ENCODE results near the gene LDLRAD4. TPM values are rescaled to one million over a fixed set of nuclear protein-coding genes. Genes with fewer than 3 reads are reported as not detected.

Gene LDLRAD4
- polyA plus RNA-seq: 10 to 100 TPM in 1 of 3 donors, 1 to 10 TPM in 2; 4.8 to 11.3 (median 9.6) TPM

GRCh38 chr18:13218368-13218991 is at the start of gene LDLRAD4:
Gene LDLRAD4, plus strand, starts transcription at chr18:13218760.
- no peak for DNase-seq
- peak within 1 kb of the TSS; percentile 10 to 53 (median 41) for H3K4me3 Mint-ChIP-seq
- peaks cover 14 to 30% (median 15%) of the 10 kb centered on the region in 3 donors for H3K27me3 Mint-ChIP-seq (ENCODE audit: low read depth in 3 of 3)
- H3K27ac Mint-ChIP-seq: no peak within 1 kb of the TSS
- peaks cover 9 to 16% of the 10 kb centered on the region in 2 donors for H3K4me1 Mint-ChIP-seq
- peaks cover 0 to 3% (median 3%) of the 10 kb centered on the region in 3 donors for H3K36me3 Mint-ChIP-seq
- no peaks in the 10 kb centered on the region for H3K9me3 Mint-ChIP-seq

GRCh38 chr18:13173578-13174145 is 44.9 kb upstream of the LDLRAD4 start:
- Mint-ChIP-seq H3K4me3 (no peak overlapping the region), H3K36me3 (no peaks in the 10 kb centered on the region), H3K27ac (no peak overlapping the region), H3K27me3 (ENCODE audit: low read depth in 3 of 3) (peaks cover 3 to 11% (median 4%) of the 10 kb centered on the region in 3 donors), H3K4me1 (peaks cover 0 to 4% of the 10 kb centered on the region in 2 donors), H3K9me3 (no peaks in the 10 kb centered on the region)
- DNase-seq: no peak

GRCh38 chr18:13175266-13175665 is 43.3 kb upstream of the LDLRAD4 start:
- Mint-ChIP-seq H3K9me3 (no peaks in the 10 kb centered on the region), H3K27ac (no peak overlapping the region), H3K27me3 (ENCODE audit: low read depth in 3 of 3) (peaks cover 0 to 4% (median 3%) of the 10 kb centered on the region in 3 donors), H3K4me1 (peaks cover 0 to 4% of the 10 kb centered on the region in 2 donors), H3K36me3 (no peaks in the 10 kb centered on the region), H3K4me3 (no peak overlapping the region)
- DNase-seq: no peak

- DNase-seq: no peak
- Mint-ChIP-seq H3K4me3 (no peak overlapping the region), H3K4me1 (peaks cover 0 to 4% of the 10 kb centered on the region in 2 donors), H3K36me3 (no peaks in the 10 kb centered on the region), H3K9me3 (no peaks in the 10 kb centered on the region), H3K27ac (no peak overlapping the region), H3K27me3 (ENCODE audit: low read depth in 3 of 3) (peaks cover 0 to 4% (median 3%) of the 10 kb centered on the region in 3 donors)
Measured at GRCh38 chr18:13175754-13176210, 42.8 kb upstream of the LDLRAD4 start.

- peak overlapping the region in 4 of 5 donors; percentile 12 to 74 (median 46) for H3K4me3 Mint-ChIP-seq
- H3K36me3 Mint-ChIP-seq: no peaks in the 10 kb centered on the region
- no peak for DNase-seq
- peaks cover 0 to 4% of the 10 kb centered on the region in 2 donors for H3K4me1 Mint-ChIP-seq
- H3K27ac Mint-ChIP-seq: peak overlapping the region in 1 of 6 donors; percentile 33
- peaks cover 0 to 4% (median 2%) of the 10 kb centered on the region in 3 donors for H3K27me3 Mint-ChIP-seq (ENCODE audit: low read depth in 3 of 3)
- H3K9me3 Mint-ChIP-seq: no peaks in the 10 kb centered on the region
Measured at GRCh38 chr18:13176847-13177246, 41.7 kb upstream of the LDLRAD4 start.

GRCh38 chr18:13178197-13178596 is 40.4 kb upstream of the LDLRAD4 start:
- Mint-ChIP-seq H3K4me3 (no peak overlapping the region), H3K36me3 (no peaks in the 10 kb centered on the region), H3K27ac (no peak overlapping the region), H3K27me3 (ENCODE audit: low read depth in 3 of 3) (peaks cover 2 to 5% (median 4%) of the 10 kb centered on the region in 3 donors), H3K4me1 (peaks cover 0 to 4% of the 10 kb centered on the region in 2 donors), H3K9me3 (no peaks in the 10 kb centered on the region)
- no peak for DNase-seq

GRCh38 chr18:13178976-13179375 is 39.6 kb upstream of the LDLRAD4 start:
- H3K27me3 Mint-ChIP-seq (ENCODE audit: low read depth in 3 of 3): peaks cover 0 to 5% (median 4%) of the 10 kb centered on the region in 3 donors
- H3K4me1 Mint-ChIP-seq: peaks cover 0 to 4% of the 10 kb centered on the region in 2 donors
- no peak for DNase-seq
- H3K9me3 Mint-ChIP-seq: no peaks in the 10 kb centered on the region
- H3K4me3 Mint-ChIP-seq: no peak overlapping the region
- no peaks in the 10 kb centered on the region for H3K36me3 Mint-ChIP-seq
- no peak overlapping the region for H3K27ac Mint-ChIP-seq

GRCh38 chr18:13179566-13180113 is 38.9 kb upstream of the LDLRAD4 start:
- peaks cover 0 to 4% of the 10 kb centered on the region in 2 donors for H3K4me1 Mint-ChIP-seq
- H3K36me3 Mint-ChIP-seq: no peaks in the 10 kb centered on the region
- H3K4me3 Mint-ChIP-seq: no peak overlapping the region
- H3K27ac Mint-ChIP-seq: no peak overlapping the region
- peaks cover 0 to 5% (median 4%) of the 10 kb centered on the region in 3 donors for H3K27me3 Mint-ChIP-seq (ENCODE audit: low read depth in 3 of 3)
- DNase-seq: no peak
- H3K9me3 Mint-ChIP-seq: no peaks in the 10 kb centered on the region

- H3K36me3 Mint-ChIP-seq: no peaks in the 10 kb centered on the region
- no peak overlapping the region for H3K27ac Mint-ChIP-seq
- DNase-seq: no peak
- H3K4me1 Mint-ChIP-seq: peaks cover 0 to 4% of the 10 kb centered on the region in 2 donors
- H3K9me3 Mint-ChIP-seq: no peaks in the 10 kb centered on the region
- H3K27me3 Mint-ChIP-seq (ENCODE audit: low read depth in 3 of 3): peaks cover 0 to 5% (median 4%) of the 10 kb centered on the region in 3 donors
- no peak overlapping the region for H3K4me3 Mint-ChIP-seq
Measured at GRCh38 chr18:13180614-13181375, 37.8 kb upstream of the LDLRAD4 start.

GRCh38 chr18:13181765-13182164 is 36.8 kb upstream of the LDLRAD4 start:
- Mint-ChIP-seq H3K4me1 (peaks cover 0 to 3% of the 10 kb centered on the region in 2 donors), H3K9me3 (no peaks in the 10 kb centered on the region), H3K4me3 (no peak overlapping the region), H3K36me3 (no peaks in the 10 kb centered on the region), H3K27ac (no peak overlapping the region), H3K27me3 (ENCODE audit: low read depth in 3 of 3) (peaks cover 0 to 5% (median 4%) of the 10 kb centered on the region in 3 donors)
- no peak for DNase-seq

GRCh38 chr18:13183359-13183758 is 35.2 kb upstream of the LDLRAD4 start:
- Mint-ChIP-seq H3K27ac (no peak overlapping the region), H3K36me3 (no peaks in the 10 kb centered on the region), H3K9me3 (no peaks in the 10 kb centered on the region), H3K4me3 (no peak overlapping the region), H3K4me1 (no peaks in the 10 kb centered on the region), H3K27me3 (ENCODE audit: low read depth in 3 of 3) (peaks cover 2 to 9% (median 5%) of the 10 kb centered on the region in 3 donors)
- no peak for DNase-seq

GRCh38 chr18:13183790-13184189 is 34.8 kb upstream of the LDLRAD4 start:
- Mint-ChIP-seq H3K9me3 (no peaks in the 10 kb centered on the region), H3K27me3 (ENCODE audit: low read depth in 3 of 3) (peaks cover 2 to 9% (median 5%) of the 10 kb centered on the region in 3 donors), H3K27ac (no peak overlapping the region), H3K4me1 (no peaks in the 10 kb centered on the region), H3K36me3 (no peaks in the 10 kb centered on the region), H3K4me3 (no peak overlapping the region)
- no peak for DNase-seq

GRCh38 chr18:13184396-13184795 is 34.2 kb upstream of the LDLRAD4 start:
- Mint-ChIP-seq H3K36me3 (no peaks in the 10 kb centered on the region), H3K27me3 (ENCODE audit: low read depth in 3 of 3) (peaks cover 2 to 9% (median 5%) of the 10 kb centered on the region in 3 donors), H3K27ac (peak overlapping the region in 1 of 6 donors; percentile 67), H3K4me1 (no peaks in the 10 kb centered on the region), H3K9me3 (no peaks in the 10 kb centered on the region), H3K4me3 (no peak overlapping the region)
- no peak for DNase-seq

All from immature natural killer cell (primary cell).